LNCaP clone FGC (cell line): ENCODE measurements around the gene FBLN1.
"Not testable (repeated sequence)": the region's sequence is repeated elsewhere in the genome, so short reads cannot be mapped to it uniquely, and the experiment has no call there.

Source experiments
- DNase-seq: peaks from one replicate; pipeline ENCODE4 v3.0.0-alpha.2; 2011; ENCODE audit warnings: low read depth
- H3K4me3 ChIP-seq: 2 replicates; pipeline ENCODE4 v1.5.1; 2011; ENCODE audit warnings: mild to moderate bottlenecking, low read depth, low read length, control low read depth
- TF ChIP-seq, protein P1 (sequence below): IDR thresholded peaks from 2 replicates; pipeline ENCODE4 v1.5.1; 2012; ENCODE audit warnings: mild to moderate bottlenecking; ENCODE audit not compliant: control insufficient read depth, insufficient read depth; ENCODE audit errors: extremely low read depth

The FBLN1 gene

DNA sequence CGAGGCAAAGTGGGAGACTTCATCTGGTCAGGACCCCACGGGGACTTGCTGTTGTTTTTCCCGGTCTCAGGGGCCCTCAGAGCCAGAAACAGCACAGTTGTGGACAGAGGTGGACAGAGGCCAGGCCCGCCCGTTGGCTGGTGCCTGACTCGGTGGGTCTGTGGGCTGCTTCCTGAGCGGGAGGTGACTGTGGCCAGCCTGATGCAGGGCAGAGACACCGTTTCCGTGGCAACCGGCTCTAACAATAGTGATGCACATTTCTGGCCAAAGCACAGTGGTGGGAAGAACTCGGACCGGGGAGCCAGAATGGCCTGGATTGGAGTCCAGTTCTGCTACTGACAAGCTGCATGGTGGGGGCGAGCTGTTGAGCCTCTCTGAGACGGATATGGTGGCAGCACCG is 110.3 kb downstream of the FBLN1 start:
- no peak for DNase-seq
- H3K4me3 ChIP-seq: no peak overlapping the region
- TF ChIP-seq, protein P1, sequence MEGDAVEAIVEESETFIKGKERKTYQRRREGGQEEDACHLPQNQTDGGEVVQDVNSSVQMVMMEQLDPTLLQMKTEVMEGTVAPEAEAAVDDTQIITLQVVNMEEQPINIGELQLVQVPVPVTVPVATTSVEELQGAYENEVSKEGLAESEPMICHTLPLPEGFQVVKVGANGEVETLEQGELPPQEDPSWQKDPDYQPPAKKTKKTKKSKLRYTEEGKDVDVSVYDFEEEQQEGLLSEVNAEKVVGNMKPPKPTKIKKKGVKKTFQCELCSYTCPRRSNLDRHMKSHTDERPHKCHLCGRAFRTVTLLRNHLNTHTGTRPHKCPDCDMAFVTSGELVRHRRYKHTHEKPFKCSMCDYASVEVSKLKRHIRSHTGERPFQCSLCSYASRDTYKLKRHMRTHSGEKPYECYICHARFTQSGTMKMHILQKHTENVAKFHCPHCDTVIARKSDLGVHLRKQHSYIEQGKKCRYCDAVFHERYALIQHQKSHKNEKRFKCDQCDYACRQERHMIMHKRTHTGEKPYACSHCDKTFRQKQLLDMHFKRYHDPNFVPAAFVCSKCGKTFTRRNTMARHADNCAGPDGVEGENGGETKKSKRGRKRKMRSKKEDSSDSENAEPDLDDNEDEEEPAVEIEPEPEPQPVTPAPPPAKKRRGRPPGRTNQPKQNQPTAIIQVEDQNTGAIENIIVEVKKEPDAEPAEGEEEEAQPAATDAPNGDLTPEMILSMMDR: no peak

GRCh38 chr22:45615364-45615763 is 112.7 kb downstream of the FBLN1 start:
- no peak overlapping the region for H3K4me3 ChIP-seq
- TF ChIP-seq, protein P1: no peak
- no peak for DNase-seq

DNA sequence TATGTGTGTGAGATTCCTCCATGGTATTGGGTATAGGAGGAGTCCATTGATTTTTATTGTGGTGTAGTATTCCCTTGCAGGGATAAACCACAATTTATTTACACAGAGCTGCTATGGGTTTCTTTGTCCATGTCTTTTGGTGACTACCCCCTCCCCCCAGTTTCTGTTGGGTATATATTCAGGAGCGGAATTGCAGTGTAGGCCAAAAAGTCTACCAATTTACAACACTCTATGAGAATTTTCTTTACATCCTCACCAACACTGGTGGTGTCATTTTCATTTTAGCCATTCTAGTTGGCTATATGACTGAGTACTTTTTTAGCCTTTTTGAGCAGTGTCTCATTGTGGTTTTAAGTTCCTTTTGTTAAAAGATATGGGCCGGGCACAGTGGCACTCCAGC is 113.7 kb downstream of the FBLN1 start:
- no peak overlapping the region for H3K4me3 ChIP-seq
- TF ChIP-seq, protein P1: no peak
- no peak for DNase-seq

GRCh38 chr22:45617948-45618347 is 115.3 kb downstream of the FBLN1 start:
- no peak for DNase-seq
- no peak overlapping the region for H3K4me3 ChIP-seq
- TF ChIP-seq, protein P1: no peak

DNA sequence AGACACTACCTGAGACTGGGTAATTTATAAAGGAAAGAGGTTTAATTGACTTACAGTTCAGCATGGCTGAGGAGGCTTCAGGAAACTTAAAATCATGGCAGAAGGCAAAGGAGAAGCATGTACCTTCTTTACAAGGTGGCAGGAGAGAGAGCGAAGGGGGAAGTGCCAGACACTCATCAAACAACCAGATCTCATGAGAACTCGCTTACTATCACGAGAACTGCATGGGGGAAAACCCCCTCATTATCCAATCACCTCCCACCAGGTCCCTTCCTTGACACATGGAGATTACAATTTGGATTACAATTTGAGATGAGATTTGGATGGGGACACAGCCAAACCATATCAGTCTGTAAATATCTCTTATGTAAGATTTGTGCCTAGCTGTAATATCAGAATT is 118.0 kb downstream of the FBLN1 start:
- TF ChIP-seq, protein P1: no peak
- H3K4me3 ChIP-seq: no peak overlapping the region
- peak; percentile 3 for DNase-seq

DNA sequence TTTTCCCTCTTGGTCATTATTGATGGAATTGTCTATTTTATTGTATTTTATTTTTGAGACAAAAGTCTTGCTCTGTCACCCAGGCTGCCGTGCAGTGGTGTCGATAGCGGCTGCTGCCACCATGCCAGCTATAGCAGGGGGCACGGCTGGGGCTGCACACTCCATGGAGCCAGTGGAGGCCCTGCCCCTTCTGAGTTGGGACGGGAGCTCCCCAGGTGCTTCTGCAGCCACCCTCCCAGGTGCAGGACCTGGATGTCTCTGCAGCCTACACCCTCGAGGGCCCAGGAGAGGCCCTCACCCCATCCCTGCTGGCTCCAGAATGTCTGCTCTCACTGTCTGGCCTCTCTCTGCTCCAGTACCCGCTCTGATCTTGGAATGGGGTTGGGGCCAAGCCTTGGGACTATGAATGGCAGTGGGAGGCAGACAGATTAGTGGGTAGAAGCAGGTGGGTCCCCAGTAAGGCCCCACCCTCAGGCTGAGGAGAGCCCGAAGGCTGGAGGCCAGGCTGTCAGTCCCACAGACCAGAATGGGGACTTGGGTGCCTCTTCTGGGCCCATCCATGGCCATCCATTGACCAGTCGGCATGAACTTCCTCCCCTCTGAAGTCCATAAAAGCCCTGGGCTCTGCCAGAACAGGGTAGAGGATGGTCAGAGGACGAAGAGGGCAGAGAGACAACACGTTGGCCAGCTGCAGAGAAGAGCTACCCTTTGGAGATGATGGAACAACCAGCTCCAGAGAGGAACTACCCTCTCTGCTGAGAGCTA is 119.3 kb downstream of the FBLN1 start:
- TF ChIP-seq, protein P1: no peak
- no peak for DNase-seq

GRCh38 chr22:45623464-45624145 is 120.9 kb downstream of the FBLN1 start:
- not testable (repeated sequence) for H3K4me3 ChIP-seq, DNase-seq

More for the DNA sequence above, 119.3 kb downstream of the FBLN1 start:
- no peak overlapping the region for H3K4me3 ChIP-seq
